ENCODE measurements around the gene SPTB.

Gene SPTB

DNA sequence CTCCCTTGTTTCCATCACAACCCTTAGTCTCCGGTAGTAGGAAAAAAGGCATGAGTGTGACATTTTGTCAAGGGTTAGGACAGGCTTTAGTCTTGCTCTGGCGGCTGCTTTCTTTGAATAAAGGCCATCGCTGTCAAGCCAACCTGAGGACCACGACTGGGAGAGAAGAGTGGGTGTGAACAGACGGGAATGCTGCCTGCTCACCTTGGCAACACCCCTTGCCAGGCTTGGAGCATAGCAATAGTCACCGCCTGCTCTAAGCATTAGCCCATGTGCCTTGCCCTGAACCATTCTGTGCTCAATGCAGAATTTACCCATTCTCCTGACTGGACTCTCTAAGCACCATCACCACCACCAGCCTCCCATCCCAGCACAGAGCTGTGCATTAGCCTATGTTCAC, 36.2 kb downstream of the SPTB start:
- no peak for DNase-seq (ENCODE audit: low read depth)
- in situ Hi-C loops (cut with HindIII; ENCODE audit: low sequenced_read_pairs) = no loop called here
- TF ChIP-seq, protein P1, sequence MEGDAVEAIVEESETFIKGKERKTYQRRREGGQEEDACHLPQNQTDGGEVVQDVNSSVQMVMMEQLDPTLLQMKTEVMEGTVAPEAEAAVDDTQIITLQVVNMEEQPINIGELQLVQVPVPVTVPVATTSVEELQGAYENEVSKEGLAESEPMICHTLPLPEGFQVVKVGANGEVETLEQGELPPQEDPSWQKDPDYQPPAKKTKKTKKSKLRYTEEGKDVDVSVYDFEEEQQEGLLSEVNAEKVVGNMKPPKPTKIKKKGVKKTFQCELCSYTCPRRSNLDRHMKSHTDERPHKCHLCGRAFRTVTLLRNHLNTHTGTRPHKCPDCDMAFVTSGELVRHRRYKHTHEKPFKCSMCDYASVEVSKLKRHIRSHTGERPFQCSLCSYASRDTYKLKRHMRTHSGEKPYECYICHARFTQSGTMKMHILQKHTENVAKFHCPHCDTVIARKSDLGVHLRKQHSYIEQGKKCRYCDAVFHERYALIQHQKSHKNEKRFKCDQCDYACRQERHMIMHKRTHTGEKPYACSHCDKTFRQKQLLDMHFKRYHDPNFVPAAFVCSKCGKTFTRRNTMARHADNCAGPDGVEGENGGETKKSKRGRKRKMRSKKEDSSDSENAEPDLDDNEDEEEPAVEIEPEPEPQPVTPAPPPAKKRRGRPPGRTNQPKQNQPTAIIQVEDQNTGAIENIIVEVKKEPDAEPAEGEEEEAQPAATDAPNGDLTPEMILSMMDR (IDR thresholded peaks at IDR 0.05; ENCODE audit: low read depth, low read length, missing control alignments) = no peak
- no peak overlapping the region for H3K4me3 ChIP-seq (ENCODE audit: low read depth, low read length)

DNA sequence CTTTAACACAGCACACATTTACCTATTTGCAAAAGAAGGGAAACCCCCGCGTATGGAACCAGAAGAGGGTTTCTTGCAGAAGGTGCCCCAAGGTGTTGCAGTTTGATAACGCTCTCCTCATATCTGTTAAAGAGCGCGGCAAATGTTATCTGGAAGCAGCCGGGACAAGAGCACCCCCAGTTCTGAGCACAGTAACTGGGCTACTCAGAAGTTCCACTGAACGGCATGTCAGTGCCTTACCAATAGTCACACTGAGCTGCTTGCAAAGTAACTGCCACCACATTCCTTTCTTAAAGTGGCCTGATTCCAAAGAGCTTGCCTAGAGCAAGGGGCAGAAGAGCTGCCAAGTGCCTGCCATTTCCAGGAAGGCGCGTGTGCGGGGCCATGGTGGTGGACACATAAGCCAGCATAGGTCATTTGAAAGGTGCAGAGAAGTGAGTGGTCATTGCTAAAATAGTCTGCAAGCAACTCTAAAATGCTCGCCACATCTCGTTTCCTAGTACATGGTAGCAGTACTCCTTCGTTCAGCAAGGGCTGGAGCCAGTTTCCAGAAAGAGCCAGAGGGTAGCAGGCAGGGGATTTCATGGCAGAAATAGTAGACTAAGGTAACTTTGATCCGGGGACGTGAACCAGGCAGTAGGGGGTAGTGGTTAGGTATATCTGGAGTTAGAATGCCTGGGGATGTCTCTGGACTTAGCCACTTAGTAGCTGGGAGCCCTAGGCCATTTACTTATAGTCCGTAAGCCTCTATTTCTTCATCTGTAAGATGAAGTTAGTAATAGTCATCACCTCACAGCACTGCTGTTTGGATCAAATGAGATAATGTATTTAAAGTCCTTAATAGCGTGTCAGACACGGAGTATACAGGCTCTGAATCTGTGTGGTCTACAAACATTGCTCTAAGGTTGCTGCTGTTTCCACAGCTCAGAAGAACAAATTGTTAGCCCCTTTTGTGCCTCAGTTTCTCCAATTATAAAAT, 37.6 kb downstream of the SPTB start:
- in situ Hi-C loops (cut with HindIII; ENCODE audit: low sequenced_read_pairs) = no loop called here
- TF ChIP-seq, protein P1 (IDR thresholded peaks at IDR 0.05; ENCODE audit: low read depth, low read length, missing control alignments) = no peak
- no peak for DNase-seq (ENCODE audit: low read depth)
- no peak overlapping the region for H3K4me3 ChIP-seq (ENCODE audit: low read depth, low read length)

DNA sequence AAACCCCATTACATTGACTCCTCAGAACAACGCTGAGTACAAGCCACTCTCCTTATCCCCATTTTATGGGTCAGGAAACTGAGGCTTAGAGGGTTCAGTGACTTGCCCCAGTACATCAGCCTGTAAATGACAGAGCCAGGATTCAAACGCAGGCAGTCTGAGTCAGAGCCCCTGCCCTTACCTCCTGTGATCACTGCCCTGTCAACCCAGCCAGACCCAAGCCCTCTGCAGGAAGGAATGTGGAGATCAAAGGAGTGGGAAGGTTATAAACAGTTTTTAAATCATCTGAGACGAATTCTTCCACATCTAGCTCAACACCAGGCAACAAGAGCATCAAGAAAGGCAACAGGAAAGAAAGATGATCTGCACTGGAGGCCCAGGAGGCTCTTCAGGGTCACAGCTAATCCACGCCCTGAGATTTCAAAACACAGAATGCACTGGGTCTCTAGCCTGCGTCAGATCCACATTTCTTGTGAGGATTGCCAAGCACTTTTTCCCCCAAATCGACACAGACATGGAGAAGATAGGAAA, 38.5 kb downstream of the SPTB start:
- TF ChIP-seq, protein P1 (IDR thresholded peaks at IDR 0.05; ENCODE audit: low read depth, low read length, missing control alignments) = peak; percentile 66
- H3K4me3 ChIP-seq (ENCODE audit: low read depth, low read length) = no peak overlapping the region
- in situ Hi-C loops (cut with HindIII; ENCODE audit: low sequenced_read_pairs) = no loop called here
- DNase-seq (ENCODE audit: low read depth) = peak; percentile 47

DNA sequence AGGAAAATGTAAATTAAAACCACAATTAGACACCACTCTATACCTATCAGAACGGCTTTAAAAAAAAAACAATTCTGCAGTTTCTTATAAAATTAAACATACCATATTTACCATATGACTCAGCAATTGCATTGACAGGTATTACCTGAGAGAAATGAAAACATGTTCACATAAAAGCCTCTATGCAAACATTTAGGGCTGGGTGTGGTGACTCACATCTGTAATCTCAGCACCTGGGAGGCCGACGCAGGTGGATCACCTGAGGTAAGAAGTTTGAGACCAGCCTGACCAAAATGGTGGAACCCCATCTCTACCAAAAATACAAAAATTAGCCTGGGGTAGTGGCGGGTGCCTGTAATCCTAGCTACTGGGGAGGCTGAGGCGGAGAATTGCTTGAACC, 41.1 kb downstream of the SPTB start:
- TF ChIP-seq, protein P1 (IDR thresholded peaks at IDR 0.05; ENCODE audit: low read depth, low read length, missing control alignments) = no peak
- no peak overlapping the region for H3K4me3 ChIP-seq (ENCODE audit: low read depth, low read length)
- DNase-seq (ENCODE audit: low read depth) = no peak
- in situ Hi-C loops (cut with HindIII; ENCODE audit: low sequenced_read_pairs) = no loop called here

DNA sequence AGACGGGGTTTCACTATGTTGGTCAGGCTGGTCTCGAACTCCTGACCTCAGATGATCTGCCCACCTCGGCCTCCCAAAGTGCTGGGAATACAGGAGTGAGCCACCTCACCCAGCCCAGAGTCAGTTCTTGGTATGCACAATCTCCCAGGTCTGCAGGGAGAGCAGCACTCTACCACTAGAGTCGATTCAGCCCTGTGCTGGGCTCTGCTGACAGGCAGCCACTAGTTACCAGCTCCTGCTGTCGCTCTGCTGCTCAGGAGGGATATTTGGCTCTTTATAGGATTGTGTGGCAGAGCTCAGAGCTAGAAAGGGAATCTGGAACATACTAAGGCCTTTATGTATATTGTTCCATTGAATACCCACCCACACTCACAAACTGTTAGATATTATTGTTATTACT, 44.3 kb downstream of the SPTB start:
- in situ Hi-C loops (cut with HindIII; ENCODE audit: low sequenced_read_pairs) = no loop called here

DNA sequence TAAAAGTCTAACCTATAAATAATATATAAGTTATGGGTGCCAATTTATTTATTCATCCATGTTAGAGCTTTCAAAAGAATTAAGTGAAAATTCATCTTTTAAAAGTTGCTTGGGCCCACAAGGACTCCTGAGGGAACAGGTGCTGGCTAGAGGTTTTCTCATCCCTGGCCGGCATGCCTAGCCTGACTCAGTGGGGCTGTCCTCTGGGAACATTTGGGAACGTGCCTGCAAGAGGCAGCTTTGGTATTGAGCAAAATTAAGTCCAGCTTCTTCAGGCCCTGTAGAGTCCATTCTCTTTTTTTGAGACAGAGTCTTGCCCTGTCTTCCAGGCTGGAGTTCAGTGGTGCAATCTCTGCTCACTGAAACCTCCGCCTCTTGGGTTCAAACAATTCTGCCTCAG, 44.7 kb downstream of the SPTB start:
- in situ Hi-C loops (cut with HindIII; ENCODE audit: low sequenced_read_pairs) = no loop called here
- TF ChIP-seq, protein P1 (IDR thresholded peaks at IDR 0.05; ENCODE audit: low read depth, low read length, missing control alignments) = no peak
- no peak for DNase-seq (ENCODE audit: low read depth)
- no peak overlapping the region for H3K4me3 ChIP-seq (ENCODE audit: low read depth, low read length)

More for the DNA sequence above, 44.3 kb downstream of the SPTB start:
- TF ChIP-seq, protein P1 (IDR thresholded peaks at IDR 0.05; ENCODE audit: low read depth, low read length, missing control alignments) = no peak
- no peak for DNase-seq (ENCODE audit: low read depth)
- H3K4me3 ChIP-seq (ENCODE audit: low read depth, low read length) = no peak overlapping the region
